H9 (cell line): ENCODE measurements around the gene GOLPH3L. TPM values are rescaled to one million over a fixed set of nuclear protein-coding genes. Genes with fewer than 3 reads are reported as not detected.

Source experiments
- DNase-seq: peaks from one replicate; pipeline ENCODE4 v3.0.0-alpha.2; 2017
- H2AFZ ChIP-seq: one replicate; pipeline ENCODE4 v1.6.1; 2013; ENCODE audit warnings: mild to moderate bottlenecking, low read length, control low read depth, moderate library complexity
- H2AK5ac ChIP-seq: 2 replicates; pipeline ENCODE4 v1.6.1; 2013; ENCODE audit warnings: low read length, control low read depth, mixed read lengths; ENCODE audit not compliant: insufficient read length
- H2BK120ac ChIP-seq: one replicate; pipeline ENCODE4 v1.6.1; 2013; ENCODE audit warnings: low read depth, mild to moderate bottlenecking, low read length, control low read depth, inconsistent platforms; ENCODE audit not compliant: poor library complexity, severe bottlenecking
- H2BK12ac ChIP-seq: 2 replicates; pipeline ENCODE4 v1.6.1; 2013; ENCODE audit warnings: low read length, control low read depth, mixed read lengths, low read depth; ENCODE audit not compliant: insufficient read length
- H2BK15ac ChIP-seq: 2 replicates; pipeline ENCODE4 v1.6.1; 2013; ENCODE audit warnings: low read depth, low read length, control low read depth
- H2BK20ac ChIP-seq: one replicate; pipeline ENCODE4 v1.6.1; 2013; ENCODE audit warnings: low read depth, mild to moderate bottlenecking, low read length, control low read depth, inconsistent platforms; ENCODE audit not compliant: poor library complexity, severe bottlenecking
- H2BK5ac ChIP-seq: 2 replicates; pipeline ENCODE4 v1.6.1; 2013; ENCODE audit warnings: low read length, control low read depth, mixed read lengths; ENCODE audit not compliant: insufficient read length
- H3K14ac ChIP-seq: 2 replicates; pipeline ENCODE4 v1.6.1; 2013; ENCODE audit warnings: low read length, control low read depth; ENCODE audit not compliant: insufficient read depth
- H3K18ac ChIP-seq: 2 replicates; pipeline ENCODE4 v1.6.1; 2013; ENCODE audit warnings: low read depth, mild to moderate bottlenecking, mixed read lengths, low read length, control low read depth; ENCODE audit not compliant: insufficient read length
- H3K23ac ChIP-seq: 2 replicates; pipeline ENCODE4 v1.6.1; 2013; ENCODE audit warnings: low read length, control low read depth, mixed read lengths, low read depth; ENCODE audit not compliant: insufficient read length
- H3K23me2 ChIP-seq: 2 replicates; pipeline ENCODE4 v1.6.1; 2013; ENCODE audit warnings: low read depth, mild to moderate bottlenecking, mixed read lengths, low read length, control low read depth; ENCODE audit not compliant: insufficient read length, poor library complexity, severe bottlenecking
- H3K27ac ChIP-seq: 2 replicates; pipeline ENCODE4 v1.5.1; 2013; ENCODE audit warnings: low read length, control low read depth, mixed read lengths, low read depth; ENCODE audit not compliant: insufficient read length
- H3K27me3 ChIP-seq: 2 replicates; pipeline ENCODE4 v1.6.1; 2013; ENCODE audit warnings: low read length, control low read depth, inconsistent platforms; ENCODE audit not compliant: insufficient read depth
- H3K4ac ChIP-seq: 2 replicates; pipeline ENCODE4 v1.6.1; 2013; ENCODE audit warnings: low read depth, mild to moderate bottlenecking, control low read depth, inconsistent platforms, low read length, moderate library complexity
- H3K4me1 ChIP-seq: 2 replicates; pipeline ENCODE4 v1.6.1; 2013; ENCODE audit warnings: low read length, control low read depth, inconsistent platforms; ENCODE audit not compliant: insufficient read depth
- H3K4me2 ChIP-seq: 2 replicates; pipeline ENCODE4 v1.6.1; 2013; ENCODE audit warnings: low read length, control low read depth, mixed read lengths; ENCODE audit not compliant: insufficient read length, insufficient read depth
- H3K56ac ChIP-seq: 2 replicates; pipeline ENCODE4 v1.6.1; 2013; ENCODE audit warnings: low read depth, mild to moderate bottlenecking, mixed read lengths, low read length, control low read depth; ENCODE audit not compliant: insufficient read length
- H3K79me1 ChIP-seq: 2 replicates; pipeline ENCODE4 v1.6.1; 2013; ENCODE audit warnings: low read depth, mild to moderate bottlenecking, moderate library complexity, low read length, control low read depth, inconsistent platforms; ENCODE audit not compliant: insufficient read depth, poor library complexity, severe bottlenecking
- H3K79me2 ChIP-seq: 2 replicates; pipeline ENCODE4 v1.6.1; 2013; ENCODE audit warnings: low read length, control low read depth, inconsistent platforms; ENCODE audit not compliant: insufficient read depth
- H3K9ac ChIP-seq: 2 replicates; pipeline ENCODE4 v1.6.1; 2013; ENCODE audit warnings: low read length, control low read depth, mixed read lengths; ENCODE audit not compliant: insufficient read length; ENCODE audit errors: extremely low read depth
- H3K9me3 ChIP-seq: one replicate; pipeline ENCODE4 v1.6.1; 2013; ENCODE audit warnings: low read depth, low read length, inconsistent platforms; ENCODE audit not compliant: control insufficient read depth
- H3T11ph ChIP-seq: one replicate; pipeline ENCODE4 v1.6.1; 2013; ENCODE audit warnings: mild to moderate bottlenecking, low read length, control low read depth, inconsistent platforms
- H4K20me1 ChIP-seq: one replicate; pipeline ENCODE4 v1.6.1; 2013; ENCODE audit not compliant: control insufficient read depth, insufficient read length, insufficient read depth
- H4K5ac ChIP-seq: 2 replicates; pipeline ENCODE4 v1.6.1; 2013; ENCODE audit warnings: low read depth, mild to moderate bottlenecking, mixed read lengths, low read length, control low read depth; ENCODE audit not compliant: insufficient read length
- H4K8ac ChIP-seq: replicated peaks from 2 replicates; pipeline ENCODE4 v1.6.1; 2013; ENCODE audit warnings: low read length, control low read depth, mixed read lengths, low read depth; ENCODE audit not compliant: insufficient read length
- H4K91ac ChIP-seq: 2 replicates; pipeline ENCODE4 v1.6.1; 2013; ENCODE audit warnings: low read depth, mild to moderate bottlenecking, moderate library complexity, mixed read lengths, low read length, control low read depth; ENCODE audit not compliant: insufficient read length
- H3K27ac Mint-ChIP-seq, 3 experiments: 2 replicates in 2 of 3; 3 replicates in 1 of 3; pipeline ENCODE4 v1.8.0; 2020 to 2021; ENCODE audit warnings: mixed read lengths in 3 of 3, mild to moderate bottlenecking in 1 of 3, moderate library complexity in 1 of 3
- H3K27me3 Mint-ChIP-seq: 2 replicates; pipeline ENCODE4 v1.8.0; 2021; ENCODE audit warnings: low read depth, mild to moderate bottlenecking, moderate library complexity, mixed read lengths
- H3K36me3 Mint-ChIP-seq, 3 experiments: 2 replicates in 2 of 3; 3 replicates in 1 of 3; pipeline ENCODE4 v1.8.0; 2020 to 2021; ENCODE audit warnings: low read depth in 3 of 3, mixed read lengths in 3 of 3; ENCODE audit not compliant: insufficient read depth in 1 of 3
- H3K4me1 Mint-ChIP-seq, 2 experiments: 2 replicates each; pipeline ENCODE4 v1.8.0; 2020; ENCODE audit warnings: mixed read lengths in 2 of 2
- H3K4me3 Mint-ChIP-seq, 2 experiments: 2 replicates in 1 of 2; 3 replicates in 1 of 2; pipeline ENCODE4 v1.8.0; 2020 to 2021; ENCODE audit warnings: mild to moderate bottlenecking in 2 of 2, mixed read lengths in 2 of 2, moderate library complexity in 1 of 2
- H3K9me3 Mint-ChIP-seq, 2 experiments: 2 replicates in 1 of 2; 3 replicates in 1 of 2; pipeline ENCODE4 v1.8.0; 2020; ENCODE audit warnings: mild to moderate bottlenecking in 2 of 2, mixed read lengths in 2 of 2, moderate library complexity in 1 of 2
- WGBS: extraction: QIAGEN DNeasy Blood & Tissue Kit; methylation state at CpG from one replicate; pipeline ENCODE4 v1.1.7; 2013; ENCODE audit warnings: missing lambda C conversion rate, low lambda C conversion rate, mixed read lengths; ENCODE audit not compliant: insufficient read length; ENCODE audit errors: extremely low coverage; 5-methylcytosine and 5-hydroxymethylcytosine counted together
- total RNA-seq: library from RNA; stranded (reverse); gene quantifications from 2 replicates; pipeline ENCODE4 v1.2.1, GENCODE V29; 2021
- TF ChIP-seq, protein P1 (sequence below): fragments of 200-600 bp; sonication (generic); conservative IDR thresholded peaks from 3 replicates; pipeline ENCODE4 v1.8.0; 2021; ENCODE audit warnings: antibody characterized with exemption, mild to moderate bottlenecking

GOLPH3L gene
- total RNA-seq, 1 experiment from 2014 or later, result 30.5 TPM

DNA sequence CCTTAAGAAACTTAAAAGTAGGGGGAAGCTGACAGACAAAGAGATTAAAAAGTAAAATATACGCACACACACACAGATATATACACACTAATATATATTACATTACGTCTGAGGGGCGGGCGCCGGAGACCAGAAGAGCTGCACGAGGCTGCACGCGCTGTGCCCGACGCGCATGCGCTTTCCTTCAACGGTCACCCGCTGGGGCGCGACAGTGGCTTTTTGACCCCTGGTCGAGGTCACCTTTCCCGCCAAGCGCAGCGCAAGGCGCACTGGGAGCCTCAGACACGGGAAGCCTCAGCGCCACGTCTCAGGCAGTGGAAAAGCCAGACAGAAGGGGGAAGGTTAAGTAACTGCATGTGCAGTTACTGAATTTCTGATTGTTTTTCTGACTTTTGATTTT lies 23.7 kb upstream of the GOLPH3L start, which contains the start of gene HORMAD1:
Gene HORMAD1, minus strand, starts transcription at position 193 of the 400 bp plus-strand sequence. CDS start 1,390 bp downstream, outside the sequence.
- Mint-ChIP-seq H3K9me3 (peaks cover 0 to 6% of the 10 kb centered on the region in 2 experiments; a peak in 1 of 5 replicates), H3K27ac (no peak within 1 kb of the TSS), H3K36me3 (0 out of 7 replicates have a peak, but pooled peaks cover 0 to 1% (median 0%) of the 10 kb centered on the region in 3 experiments), H3K27me3 (no peaks in the 10 kb centered on the region), H3K4me1 (no peaks in the 10 kb centered on the region), H3K4me3 (no peak within 1 kb of the TSS)
- H4K8ac ChIP-seq, result no peak within 1 kb of the TSS
- H3K4ac ChIP-seq, result no peak within 1 kb of the TSS
- H3K79me2 ChIP-seq, result no peaks in the 10 kb centered on the region
- H3K56ac ChIP-seq, result no peak within 1 kb of the TSS
- H2BK120ac ChIP-seq, result no peak within 1 kb of the TSS
- no peak within 1 kb of the TSS for H3K9ac ChIP-seq
- no peak within 1 kb of the TSS for H4K5ac ChIP-seq
- no peak within 1 kb of the TSS for H2BK20ac ChIP-seq
- no peak within 1 kb of the TSS for H2BK12ac ChIP-seq
- no peaks in the 10 kb centered on the region for H3K27me3 ChIP-seq
- WGBS, result no CpG with 5 or more reads among the region's 24 CpGs
- no peaks in the 10 kb centered on the region for H4K20me1 ChIP-seq
- no peak within 1 kb of the TSS for H2BK15ac ChIP-seq
- no peak within 1 kb of the TSS for H2BK5ac ChIP-seq
- no peaks in the 10 kb centered on the region for H3K79me1 ChIP-seq
- TF ChIP-seq, protein P1, sequence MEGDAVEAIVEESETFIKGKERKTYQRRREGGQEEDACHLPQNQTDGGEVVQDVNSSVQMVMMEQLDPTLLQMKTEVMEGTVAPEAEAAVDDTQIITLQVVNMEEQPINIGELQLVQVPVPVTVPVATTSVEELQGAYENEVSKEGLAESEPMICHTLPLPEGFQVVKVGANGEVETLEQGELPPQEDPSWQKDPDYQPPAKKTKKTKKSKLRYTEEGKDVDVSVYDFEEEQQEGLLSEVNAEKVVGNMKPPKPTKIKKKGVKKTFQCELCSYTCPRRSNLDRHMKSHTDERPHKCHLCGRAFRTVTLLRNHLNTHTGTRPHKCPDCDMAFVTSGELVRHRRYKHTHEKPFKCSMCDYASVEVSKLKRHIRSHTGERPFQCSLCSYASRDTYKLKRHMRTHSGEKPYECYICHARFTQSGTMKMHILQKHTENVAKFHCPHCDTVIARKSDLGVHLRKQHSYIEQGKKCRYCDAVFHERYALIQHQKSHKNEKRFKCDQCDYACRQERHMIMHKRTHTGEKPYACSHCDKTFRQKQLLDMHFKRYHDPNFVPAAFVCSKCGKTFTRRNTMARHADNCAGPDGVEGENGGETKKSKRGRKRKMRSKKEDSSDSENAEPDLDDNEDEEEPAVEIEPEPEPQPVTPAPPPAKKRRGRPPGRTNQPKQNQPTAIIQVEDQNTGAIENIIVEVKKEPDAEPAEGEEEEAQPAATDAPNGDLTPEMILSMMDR, result no peak
- no peaks in the 10 kb centered on the region for H3K23me2 ChIP-seq
- H3K27ac ChIP-seq, result no peak within 1 kb of the TSS
- no peak within 1 kb of the TSS for H3T11ph ChIP-seq
- no peaks in the 10 kb centered on the region for H3K9me3 ChIP-seq
- no peaks in the 10 kb centered on the region for H3K4me1 ChIP-seq
- DNase-seq, result no peak
- H3K4me2 ChIP-seq, result no peak within 1 kb of the TSS
- H4K91ac ChIP-seq, result no peak within 1 kb of the TSS
- H3K23ac ChIP-seq, result no peak within 1 kb of the TSS
- no peak within 1 kb of the TSS for H3K18ac ChIP-seq
- H2AK5ac ChIP-seq, result no peak within 1 kb of the TSS
- no peak within 1 kb of the TSS for H3K14ac ChIP-seq
- no peak within 1 kb of the TSS for H2AFZ ChIP-seq
